ENCODE measurements around the gene BLVRA. TPM values are rescaled to one million over a fixed set of nuclear protein-coding genes. Genes with fewer than 3 reads are reported as not detected.
A peak's percentile ranks its signal among the peaks of the same experiment; 100 is the strongest.

The BLVRA gene
- total RNA-seq, 1 donor from 2014 or later: 22.4 TPM

DNA sequence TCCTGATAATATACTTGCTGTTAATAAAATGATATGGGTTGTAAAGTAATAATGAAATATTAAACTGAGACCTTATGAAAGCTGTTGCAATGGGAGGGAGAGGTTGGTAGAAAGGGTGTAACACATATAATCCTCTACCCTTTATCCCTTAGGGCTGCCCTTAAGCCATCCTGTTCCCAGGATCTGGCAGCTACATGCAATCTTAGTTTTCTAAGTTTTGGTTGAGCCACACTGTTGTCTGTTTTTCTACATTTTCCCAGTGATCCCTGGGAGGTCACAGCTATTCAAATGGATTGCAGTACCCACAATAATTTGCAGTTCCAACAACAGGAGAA, 35.5 kb upstream of the BLVRA start:
- Mint-ChIP-seq H3K36me3 (ENCODE audit: insufficient read depth) (peaks cover 4% of the 10 kb centered on the region), H3K27me3 (no peaks in the 10 kb centered on the region), H3K4me3 (ENCODE audit: low read depth) (no peak overlapping the region), H3K27ac (no peak overlapping the region), H3K9me3 (ENCODE audit: low read depth) (no peaks in the 10 kb centered on the region), H3K4me1 (ENCODE audit: low read depth) (peaks cover 21% of the 10 kb centered on the region)
- no peak for TF ChIP-seq CTCF (IDR thresholded peaks at IDR 0.05; ENCODE audit: unreplicated experiment)
- DNase-seq (ENCODE audit: low spot score, unreplicated experiment): no peak

GRCh38 chr7:43725251-43725650, 33.2 kb upstream of the BLVRA start:
- no peak for DNase-seq (ENCODE audit: low spot score, unreplicated experiment)
- Mint-ChIP-seq H3K4me1 (ENCODE audit: low read depth) (peaks cover 27% of the 10 kb centered on the region), H3K4me3 (ENCODE audit: low read depth) (no peak overlapping the region), H3K27me3 (no peaks in the 10 kb centered on the region), H3K36me3 (ENCODE audit: insufficient read depth) (peaks cover 1% of the 10 kb centered on the region), H3K9me3 (ENCODE audit: low read depth) (no peaks in the 10 kb centered on the region), H3K27ac (no peak overlapping the region)
- no peak for TF ChIP-seq CTCF (IDR thresholded peaks at IDR 0.05; ENCODE audit: unreplicated experiment)

GRCh38 chr7:43726466-43726865, 32.0 kb upstream of the BLVRA start:
- no peaks in the 10 kb centered on the region for H3K9me3 Mint-ChIP-seq (ENCODE audit: low read depth)
- H3K4me1 Mint-ChIP-seq (ENCODE audit: low read depth): peaks cover 29% of the 10 kb centered on the region
- H3K27me3 Mint-ChIP-seq: no peaks in the 10 kb centered on the region
- H3K36me3 Mint-ChIP-seq (ENCODE audit: insufficient read depth): peaks cover 1% of the 10 kb centered on the region
- no peak for DNase-seq (ENCODE audit: low spot score, unreplicated experiment)
- no peak for TF ChIP-seq CTCF (IDR thresholded peaks at IDR 0.05; ENCODE audit: unreplicated experiment)
- peak overlapping the region; percentile 41 for H3K27ac Mint-ChIP-seq
- no peak overlapping the region for H3K4me3 Mint-ChIP-seq (ENCODE audit: low read depth)

DNA sequence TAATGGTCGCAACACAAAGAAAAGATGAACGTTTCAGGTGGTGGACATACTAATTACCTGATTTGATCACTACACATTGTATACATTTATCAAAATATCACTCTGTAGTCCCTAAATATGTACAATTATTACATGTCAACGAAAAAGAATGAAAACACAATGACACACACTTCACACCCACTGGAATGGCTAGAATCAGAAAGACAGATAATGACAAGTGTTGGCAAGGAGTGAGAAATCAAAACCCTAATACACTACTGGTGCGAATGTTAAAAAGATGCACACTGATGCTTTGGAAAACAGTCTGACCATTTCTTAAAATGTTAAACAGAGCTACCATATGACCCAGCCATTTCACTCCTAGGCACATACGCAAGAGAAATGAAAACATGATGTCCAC, 31.5 kb upstream of the BLVRA start:
- peak overlapping the region; percentile 42 for H3K4me3 Mint-ChIP-seq (ENCODE audit: low read depth)
- H3K27me3 Mint-ChIP-seq: no peaks in the 10 kb centered on the region
- no peaks in the 10 kb centered on the region for H3K9me3 Mint-ChIP-seq (ENCODE audit: low read depth)
- no peak for TF ChIP-seq CTCF (IDR thresholded peaks at IDR 0.05; ENCODE audit: unreplicated experiment)
- H3K36me3 Mint-ChIP-seq (ENCODE audit: insufficient read depth): peaks cover 1% of the 10 kb centered on the region
- peaks cover 29% of the 10 kb centered on the region for H3K4me1 Mint-ChIP-seq (ENCODE audit: low read depth)
- no peak overlapping the region for H3K27ac Mint-ChIP-seq
- no peak for DNase-seq (ENCODE audit: low spot score, unreplicated experiment)

GRCh38 chr7:43727494-43727893, 31.0 kb upstream of the BLVRA start:
- peak overlapping the region; percentile 42 for H3K4me3 Mint-ChIP-seq (ENCODE audit: low read depth)
- no peak overlapping the region for H3K27ac Mint-ChIP-seq
- no peaks in the 10 kb centered on the region for H3K27me3 Mint-ChIP-seq
- H3K4me1 Mint-ChIP-seq (ENCODE audit: low read depth): peaks cover 29% of the 10 kb centered on the region
- no peaks in the 10 kb centered on the region for H3K9me3 Mint-ChIP-seq (ENCODE audit: low read depth)
- peaks cover 1% of the 10 kb centered on the region for H3K36me3 Mint-ChIP-seq (ENCODE audit: insufficient read depth)
- no peak for DNase-seq (ENCODE audit: low spot score, unreplicated experiment)
- no peak for TF ChIP-seq CTCF (IDR thresholded peaks at IDR 0.05; ENCODE audit: unreplicated experiment)

Data from progenitor cell of endocrine pancreas (in vitro differentiated cells).